Kidney tubule cell (primary cell): Measurements from ENCODE around the gene NES.

ENCODE experiments used
- DNase-seq: peaks from one replicate; pipeline ENCODE4 v3.0.0-alpha.2; 2018; ENCODE audit warnings: low spot score

Gene NES

GRCh38 chr1:156704930-156705320 is 27.7 kb upstream of the NES start:
- DNase-seq, result peak; percentile 89

- no peak for DNase-seq
Measured at GRCh38 chr1:156704166-156704711, 27.0 kb upstream of the NES start.

- DNase-seq, result no peak
Measured at GRCh38 chr1:156703741-156704140, 26.5 kb upstream of the NES start.

GRCh38 chr1:156703336-156703735 is 26.1 kb upstream of the NES start:
- no peak for DNase-seq

- DNase-seq, result no peak
Measured at GRCh38 chr1:156700736-156701531, 23.7 kb upstream of the NES start.

- no peak for DNase-seq
Measured at GRCh38 chr1:156698995-156699394, 21.8 kb upstream of the NES start.

- DNase-seq, result peak; percentile 49
Measured at GRCh38 chr1:156697481-156697880, 20.3 kb upstream of the NES start.

GRCh38 chr1:156696755-156697154 is 19.5 kb upstream of the NES start:
- DNase-seq, result no peak

- no peak for DNase-seq
Measured at GRCh38 chr1:156694690-156694962, 17.4 kb upstream of the NES start.

- peak; percentile 72 for DNase-seq
Measured at GRCh38 chr1:156693848-156694689, 16.9 kb upstream of the NES start.

GRCh38 chr1:156692925-156693847 is 16.0 kb upstream of the NES start:
- peak; percentile 60 for DNase-seq

- no peak for DNase-seq
Measured at GRCh38 chr1:156692441-156692924, 15.3 kb upstream of the NES start.

GRCh38 chr1:156691665-156692440 is 14.6 kb upstream of the NES start:
- peak; percentile 77 for DNase-seq

GRCh38 chr1:156691191-156691590 is 14.0 kb upstream of the NES start:
- no peak for DNase-seq

- DNase-seq, result no peak
Measured at GRCh38 chr1:156690675-156691036, 13.4 kb upstream of the NES start.

GRCh38 chr1:156689953-156690674 is 12.9 kb upstream of the NES start:
- DNase-seq, result peak; percentile 66

GRCh38 chr1:156689035-156689952 is 12.1 kb upstream of the NES start:
- peak; percentile 91 for DNase-seq

GRCh38 chr1:156684227-156684782 is 7.1 kb upstream of the NES start:
- peak; percentile 83 for DNase-seq
